ENCODE data around the gene POLH.

The POLH gene

DNA sequence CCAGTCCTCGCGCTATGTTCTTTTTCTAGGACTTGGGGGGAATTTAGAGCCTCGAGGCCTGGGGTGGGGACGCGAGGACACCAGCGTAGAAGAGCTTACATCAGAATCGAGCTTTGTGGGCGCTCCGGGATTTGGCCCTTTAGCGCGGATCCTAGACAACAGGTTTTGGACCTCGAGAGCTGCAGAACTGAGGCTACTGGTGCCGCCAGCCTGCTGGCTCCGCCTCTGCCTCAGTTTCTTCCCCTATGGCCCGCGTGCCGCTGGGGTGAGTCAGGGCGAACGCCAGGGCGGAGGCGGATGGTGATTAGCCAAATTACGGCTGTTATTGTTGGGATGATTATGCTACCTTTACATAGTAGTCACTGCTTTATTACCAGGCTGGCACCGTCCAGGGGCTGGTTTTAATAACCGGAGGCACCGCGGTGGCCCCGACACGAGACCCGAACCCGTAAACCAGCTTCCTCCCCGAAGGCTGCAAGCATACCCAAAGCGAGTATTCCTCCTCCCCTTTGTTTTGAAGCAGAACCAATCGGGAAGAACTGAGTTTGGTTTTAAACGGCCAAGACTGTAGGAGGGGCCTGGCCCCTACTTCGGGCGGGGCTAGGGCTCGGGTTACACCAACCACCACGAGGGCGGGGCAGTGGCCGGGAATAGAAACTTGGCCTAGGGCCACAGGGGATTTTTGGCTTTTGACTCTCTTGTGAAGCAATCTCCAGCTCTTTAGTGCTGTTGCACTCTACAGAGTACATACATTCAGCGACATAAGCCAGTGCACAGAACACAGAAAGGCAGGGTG, 53.7 kb downstream of the POLH start:
- TF ChIP-seq, protein P1, sequence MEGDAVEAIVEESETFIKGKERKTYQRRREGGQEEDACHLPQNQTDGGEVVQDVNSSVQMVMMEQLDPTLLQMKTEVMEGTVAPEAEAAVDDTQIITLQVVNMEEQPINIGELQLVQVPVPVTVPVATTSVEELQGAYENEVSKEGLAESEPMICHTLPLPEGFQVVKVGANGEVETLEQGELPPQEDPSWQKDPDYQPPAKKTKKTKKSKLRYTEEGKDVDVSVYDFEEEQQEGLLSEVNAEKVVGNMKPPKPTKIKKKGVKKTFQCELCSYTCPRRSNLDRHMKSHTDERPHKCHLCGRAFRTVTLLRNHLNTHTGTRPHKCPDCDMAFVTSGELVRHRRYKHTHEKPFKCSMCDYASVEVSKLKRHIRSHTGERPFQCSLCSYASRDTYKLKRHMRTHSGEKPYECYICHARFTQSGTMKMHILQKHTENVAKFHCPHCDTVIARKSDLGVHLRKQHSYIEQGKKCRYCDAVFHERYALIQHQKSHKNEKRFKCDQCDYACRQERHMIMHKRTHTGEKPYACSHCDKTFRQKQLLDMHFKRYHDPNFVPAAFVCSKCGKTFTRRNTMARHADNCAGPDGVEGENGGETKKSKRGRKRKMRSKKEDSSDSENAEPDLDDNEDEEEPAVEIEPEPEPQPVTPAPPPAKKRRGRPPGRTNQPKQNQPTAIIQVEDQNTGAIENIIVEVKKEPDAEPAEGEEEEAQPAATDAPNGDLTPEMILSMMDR (IDR thresholded peaks at IDR 0.05): no peak

DNA sequence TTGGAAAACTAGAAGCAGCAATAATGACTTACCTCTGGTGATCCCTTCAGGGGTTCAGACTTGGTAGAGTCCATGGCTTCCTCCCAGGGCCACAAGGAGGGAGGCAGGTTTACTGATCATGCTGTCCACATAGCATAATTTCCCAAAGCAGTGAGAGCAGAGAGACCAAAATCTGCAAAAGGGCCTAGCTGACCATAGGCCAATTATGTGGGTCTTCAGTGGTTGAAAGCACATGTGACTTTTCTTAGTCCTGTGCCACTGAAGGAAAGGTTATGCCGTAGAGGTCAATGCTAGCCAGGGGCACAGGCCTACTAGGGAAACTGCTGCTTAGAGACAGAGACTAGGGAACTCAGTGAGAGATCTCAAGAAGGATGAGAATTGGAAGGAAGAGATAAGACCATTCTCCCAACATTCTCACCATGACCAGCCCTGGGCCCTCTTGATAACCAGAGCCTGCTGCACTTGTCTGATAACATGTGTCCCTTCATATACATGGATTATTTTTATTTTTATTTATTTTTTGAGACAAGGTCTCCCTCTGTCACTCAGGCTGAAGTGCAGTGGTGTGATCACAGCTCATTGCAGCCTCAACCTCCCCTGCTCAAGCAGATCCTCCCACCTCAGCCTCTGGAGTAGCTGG, 55.1 kb downstream of the POLH start:
- TF ChIP-seq, protein P1 (IDR thresholded peaks at IDR 0.05): no peak

DNA sequence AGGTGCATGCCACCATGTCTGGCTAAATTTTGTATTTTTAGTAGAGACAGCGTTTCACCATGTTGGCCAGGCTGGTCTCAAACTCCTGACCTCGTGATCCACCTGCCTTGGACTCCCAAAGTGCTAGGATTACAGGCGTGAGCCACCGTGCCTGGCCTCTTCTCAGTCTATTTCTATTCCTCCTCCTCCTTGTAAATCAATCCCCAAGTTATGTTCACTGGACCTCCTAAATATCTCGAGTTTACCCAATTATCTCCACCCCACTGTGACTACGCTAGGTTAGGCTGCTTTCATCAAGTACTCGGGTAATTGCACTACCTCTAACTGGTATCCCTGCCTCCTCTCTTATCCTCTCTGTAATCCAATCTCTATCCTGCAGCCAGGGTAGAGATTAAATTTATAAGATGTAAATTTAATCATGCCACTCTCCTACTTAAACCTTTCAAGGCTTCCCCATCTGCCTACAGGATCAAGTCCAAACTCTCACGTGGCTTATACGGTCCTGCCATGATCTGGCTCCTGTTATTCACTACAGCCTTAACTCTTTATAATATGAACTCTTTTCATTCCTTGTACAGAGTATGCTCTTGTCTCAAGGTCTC, 58.8 kb downstream of the POLH start:
- TF ChIP-seq, protein P1 (IDR thresholded peaks at IDR 0.05): no peak

DNA sequence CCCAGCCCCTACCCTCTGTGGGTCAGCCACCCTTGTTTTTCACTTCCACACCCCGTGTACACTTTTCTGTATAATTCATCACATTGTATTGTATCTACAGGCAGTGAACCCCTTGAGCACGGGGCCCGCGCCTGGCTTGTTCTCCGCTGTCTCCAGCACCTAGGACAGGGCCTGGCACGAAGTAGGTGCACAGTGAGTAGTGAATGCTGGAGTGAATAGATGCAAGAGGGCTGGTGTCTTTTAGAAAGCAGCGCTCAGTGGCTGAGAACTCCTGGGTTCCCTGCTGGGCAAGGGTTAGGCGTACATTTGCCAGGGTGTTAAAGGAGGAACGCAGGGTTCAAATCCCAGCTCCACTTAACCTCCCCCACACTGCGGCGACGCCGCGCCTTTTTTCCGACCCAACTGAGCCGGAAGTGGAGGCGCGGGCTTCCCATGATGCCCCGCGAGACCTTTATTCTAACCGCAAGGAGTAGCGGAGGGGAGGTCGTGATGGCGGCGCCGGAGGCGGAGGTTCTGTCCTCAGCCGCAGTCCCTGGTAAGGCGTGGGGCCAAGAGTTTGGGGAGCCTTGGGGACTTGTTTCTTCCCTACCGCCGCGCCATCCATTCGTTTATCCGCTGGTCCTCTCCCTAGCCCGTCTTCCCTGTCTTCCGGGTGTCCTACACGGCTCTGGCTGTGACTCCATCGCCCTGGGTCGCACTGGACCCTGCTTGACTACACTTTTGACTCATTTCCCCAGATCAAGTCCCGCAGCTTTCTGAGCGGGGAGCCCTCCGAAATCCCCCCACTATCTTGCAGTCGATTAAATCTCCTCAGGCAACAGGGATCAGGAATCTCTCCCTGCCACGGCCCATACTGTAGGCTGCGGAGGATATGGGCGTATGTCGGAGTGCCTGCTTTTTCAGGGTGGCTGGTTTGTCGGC, 59.7 kb downstream of the POLH start, which contains the start of gene MAD2L1BP:
Gene MAD2L1BP, plus strand, starts transcription at position 454 of the 921 bp plus-strand sequence. Its CDS starts 36 bp downstream, at position 490.
- TF ChIP-seq, protein P1 (IDR thresholded peaks at IDR 0.05): no peak

DNA sequence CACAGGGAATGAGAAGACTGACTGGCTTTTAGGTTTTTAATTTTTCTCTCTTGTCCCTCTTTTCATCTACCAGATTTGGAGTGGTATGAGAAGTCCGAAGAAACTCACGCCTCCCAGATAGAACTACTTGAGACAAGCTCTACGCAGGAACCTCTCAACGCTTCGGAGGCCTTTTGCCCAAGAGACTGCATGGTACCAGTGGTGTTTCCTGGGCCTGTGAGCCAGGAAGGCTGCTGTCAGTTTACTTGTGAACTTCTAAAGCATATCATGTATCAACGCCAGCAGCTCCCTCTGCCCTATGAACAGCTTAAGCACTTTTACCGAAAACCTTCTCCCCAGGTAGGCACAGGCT, 60.3 kb downstream of the POLH start:
- TF ChIP-seq, protein P1 (IDR thresholded peaks at IDR 0.05): no peak

DNA sequence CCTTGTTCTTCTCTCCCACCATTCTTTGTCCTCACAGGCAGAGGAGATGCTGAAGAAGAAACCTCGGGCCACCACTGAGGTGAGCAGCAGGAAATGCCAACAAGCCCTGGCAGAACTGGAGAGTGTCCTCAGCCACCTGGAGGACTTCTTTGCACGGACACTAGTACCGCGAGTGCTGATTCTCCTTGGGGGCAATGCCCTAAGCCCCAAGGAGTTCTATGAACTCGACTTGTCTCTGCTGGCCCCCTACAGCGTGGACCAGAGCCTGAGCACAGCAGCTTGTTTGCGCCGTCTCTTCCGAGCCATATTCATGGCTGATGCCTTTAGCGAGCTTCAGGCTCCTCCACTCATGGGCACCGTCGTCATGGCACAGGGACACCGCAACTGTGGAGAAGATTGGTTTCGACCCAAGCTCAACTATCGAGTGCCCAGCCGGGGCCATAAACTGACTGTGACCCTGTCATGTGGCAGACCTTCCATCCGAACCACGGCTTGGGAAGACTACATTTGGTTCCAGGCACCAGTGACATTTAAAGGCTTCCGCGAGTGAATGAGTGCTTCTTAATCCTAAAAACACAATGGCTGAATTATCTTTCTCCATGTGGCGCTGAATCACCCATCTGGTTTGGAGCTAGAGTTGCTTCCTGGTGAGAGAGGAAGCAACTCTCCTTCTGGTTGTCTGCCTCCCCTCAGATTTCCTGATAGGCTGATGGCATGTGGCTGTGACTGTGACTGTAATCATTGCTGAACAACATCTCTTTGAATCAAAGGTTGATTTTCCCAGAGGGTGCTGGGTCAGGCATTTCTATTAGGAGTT, 64.2 kb downstream of the POLH start:
- TF ChIP-seq, protein P1 (IDR thresholded peaks at IDR 0.05): no peak

All from LNCAP (cell line).